OCI-M2 (cell line): Measurements from ENCODE around the gene MEGF9.
"Not testable (repeated sequence)": the region's sequence is repeated elsewhere in the genome, so short reads cannot be mapped to it uniquely, and the experiment has no call there.

ENCODE experiments used
- DNase-seq: peaks from one replicate; lab custom pipeline; 2025; ENCODE audit not compliant: unreplicated experiment; lab: John Stamatoyannopoulos, UW

MEGF9 gene

DNA sequence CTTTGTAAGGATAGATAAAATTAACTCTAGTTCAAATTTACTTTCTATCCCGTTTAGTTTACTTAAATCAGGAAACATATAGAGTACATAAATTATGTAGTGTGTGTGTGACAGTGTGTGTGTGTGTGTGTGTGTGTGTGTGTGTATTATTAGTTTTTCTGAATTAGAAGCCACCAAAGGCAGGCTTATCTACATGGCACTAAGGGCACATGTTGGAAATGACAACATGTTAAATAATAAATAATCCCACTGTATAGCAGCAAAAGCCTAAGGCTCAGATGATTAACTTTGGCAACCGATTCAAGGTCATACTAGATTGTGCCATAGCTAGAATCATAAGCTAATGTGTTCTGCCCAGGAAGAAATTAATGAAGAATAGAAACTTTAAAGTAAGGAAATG is 54.6 kb downstream of the MEGF9 start:
- DNase-seq: no peak

DNA sequence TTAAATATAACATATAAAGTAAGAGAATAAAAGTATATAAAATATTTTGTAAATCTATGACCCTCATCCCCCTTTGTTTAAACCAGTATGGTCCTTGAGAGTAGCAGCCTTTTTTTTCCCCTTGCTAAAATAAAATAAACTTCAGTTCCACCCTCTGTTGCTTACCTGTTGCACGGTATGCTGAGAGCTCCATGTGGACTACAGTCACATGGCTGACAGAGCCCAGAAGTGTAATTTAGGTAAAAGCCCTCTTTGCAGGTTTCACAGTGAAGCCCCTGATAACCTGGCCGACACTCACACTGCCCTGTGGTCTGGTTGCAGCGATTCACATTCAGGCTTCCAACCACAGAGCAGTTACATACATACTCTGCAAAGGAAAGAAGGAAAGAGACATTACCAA is 55.1 kb downstream of the MEGF9 start:
- no peak for DNase-seq

DNA sequence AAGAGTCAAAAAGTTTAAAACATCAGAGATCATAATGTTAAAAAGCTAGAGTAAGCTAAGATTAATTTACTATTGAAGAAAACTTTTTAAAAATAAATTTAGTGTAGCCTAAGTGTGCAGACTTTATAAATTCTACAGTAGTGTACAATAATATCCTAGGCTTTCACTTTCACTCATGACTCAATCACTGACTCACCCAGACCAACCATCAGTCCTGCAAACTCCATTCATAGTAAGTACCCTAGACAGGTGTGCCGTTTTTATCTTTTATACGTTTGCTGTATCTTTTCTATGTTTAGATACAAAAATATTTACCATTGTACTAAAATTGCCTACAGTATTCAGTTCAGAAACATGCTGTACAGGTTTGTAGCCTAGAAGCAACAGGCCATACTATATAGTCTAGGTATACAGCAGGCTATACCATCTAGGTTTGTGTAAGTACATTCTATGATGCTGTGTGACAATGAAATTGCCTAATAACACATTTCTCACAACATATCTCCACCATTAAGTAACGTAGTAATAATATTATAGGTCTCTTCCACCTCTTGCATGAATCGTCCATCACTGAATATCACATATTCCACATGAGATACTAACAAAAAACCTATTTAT is 59.2 kb downstream of the MEGF9 start:
- DNase-seq: no peak

DNA sequence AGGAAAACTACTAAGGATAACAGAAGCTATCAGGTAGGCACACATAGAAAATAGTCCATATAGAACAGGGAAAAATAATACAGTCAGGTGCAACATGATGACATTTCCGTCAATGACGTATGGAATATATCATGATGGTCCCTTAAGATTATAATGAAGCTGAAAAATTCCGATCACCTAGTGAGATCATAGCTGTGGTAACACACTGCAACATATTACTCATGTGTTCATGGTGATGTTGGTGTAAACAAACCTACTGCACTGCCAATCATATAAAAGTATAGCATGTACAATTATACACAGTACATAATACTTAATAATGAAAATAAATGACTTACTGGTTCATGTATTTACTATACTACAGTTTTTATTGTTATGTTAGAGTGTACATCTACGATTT is 60.0 kb downstream of the MEGF9 start:
- no peak for DNase-seq

DNA sequence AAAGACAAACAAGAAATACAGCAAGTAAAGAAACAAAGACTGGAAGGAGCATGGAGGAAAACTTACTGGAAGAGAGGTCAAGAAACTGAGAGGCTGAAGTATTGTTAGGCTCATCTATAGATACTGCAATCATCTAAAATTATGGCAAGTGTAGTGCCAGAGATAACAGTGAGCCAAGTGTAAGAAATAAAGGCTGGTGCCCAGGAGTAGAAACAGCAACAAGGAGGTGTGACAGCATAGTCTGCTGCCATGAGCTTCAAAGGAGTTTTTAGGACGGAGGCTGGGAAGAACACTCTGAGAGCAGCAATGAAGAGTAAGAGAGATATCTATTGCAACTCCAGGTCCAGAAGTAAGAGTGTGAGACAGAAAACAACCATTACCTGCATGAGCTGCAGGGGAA is 60.5 kb downstream of the MEGF9 start:
- no peak for DNase-seq

DNA sequence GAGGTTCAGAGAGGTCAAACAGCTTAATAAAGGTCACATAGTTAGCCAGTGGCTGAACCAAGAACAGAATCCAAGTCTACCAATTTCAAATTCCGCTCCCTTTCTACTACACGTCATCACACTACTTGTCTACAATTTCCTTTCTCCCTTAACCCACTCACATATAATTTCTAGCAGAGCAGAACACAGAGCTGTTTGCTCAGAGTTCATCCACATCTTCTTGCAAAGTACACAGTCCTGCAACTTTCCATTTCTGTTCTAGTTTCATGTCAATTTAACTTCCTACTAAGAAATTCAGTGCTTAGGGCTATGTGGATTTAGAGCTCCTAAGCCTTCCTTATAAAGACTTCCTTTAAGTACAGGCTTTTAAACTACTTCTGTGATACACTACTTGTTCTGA is 61.3 kb downstream of the MEGF9 start:
- no peak for DNase-seq

DNA sequence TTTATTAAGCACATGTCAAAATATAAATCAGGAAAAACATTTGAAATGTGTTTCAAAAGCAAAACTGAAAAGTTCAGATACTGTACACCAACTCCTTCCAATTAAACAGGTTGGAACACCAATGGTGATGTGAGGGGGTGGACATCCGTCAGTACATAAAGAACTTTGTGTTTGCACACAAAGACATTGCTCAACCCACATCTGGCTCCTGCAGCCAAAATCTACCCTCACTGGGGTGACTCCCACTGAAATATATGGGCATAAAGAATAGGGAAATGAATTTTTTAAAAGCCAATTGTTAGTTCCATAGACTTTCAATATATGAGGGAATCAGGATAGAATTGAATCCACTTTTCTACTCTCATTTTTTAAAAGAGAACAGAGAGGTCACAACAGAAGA is 63.9 kb downstream of the MEGF9 start:
- no peak for DNase-seq

DNA sequence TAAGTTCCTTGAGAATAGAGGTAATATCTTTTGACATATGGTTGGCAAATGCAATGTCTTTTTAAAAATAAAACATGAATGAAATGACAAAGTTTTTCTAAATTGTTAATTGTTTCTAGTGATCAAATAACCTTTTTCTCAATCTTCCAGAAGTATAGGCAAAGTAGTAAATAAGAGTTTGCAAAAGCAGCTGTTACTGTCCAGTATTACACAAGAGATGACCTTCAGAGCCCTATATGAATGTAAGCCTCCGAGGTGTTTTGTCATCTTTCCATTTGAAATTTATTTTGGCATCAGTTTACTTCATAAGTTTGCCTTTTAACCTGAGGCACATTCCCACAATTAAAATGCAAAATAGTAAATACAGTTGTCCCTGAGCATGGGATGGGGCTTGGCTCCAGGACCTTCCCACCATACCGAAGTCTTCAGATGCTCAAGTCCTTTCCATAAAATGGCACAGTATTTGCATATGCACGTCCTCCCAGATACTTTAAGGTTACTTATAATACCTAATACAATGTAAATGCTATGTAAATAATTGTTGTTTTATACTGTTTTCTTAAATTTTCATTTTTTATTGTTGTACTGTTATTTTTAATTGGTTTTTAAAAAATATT is 65.6 kb downstream of the MEGF9 start:
- no peak for DNase-seq

DNA sequence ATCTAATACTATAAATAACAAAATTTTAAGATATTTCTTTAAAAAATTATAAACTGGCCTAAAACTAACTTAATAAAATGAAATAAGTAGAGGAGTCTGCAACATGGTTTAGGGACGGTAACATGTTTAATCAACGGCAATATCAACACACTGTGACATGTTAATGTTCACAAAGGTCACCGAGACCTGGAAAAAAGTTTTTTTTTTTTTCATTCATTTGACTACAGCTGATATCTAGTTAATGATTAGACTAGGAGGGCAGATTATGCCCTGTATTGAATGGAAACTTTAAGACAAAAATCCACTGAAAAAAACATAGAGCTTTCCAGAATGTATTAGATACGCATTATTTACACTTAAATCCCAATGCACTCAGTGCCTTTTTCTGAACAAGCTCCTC is 67.3 kb downstream of the MEGF9 start:
- no peak for DNase-seq

DNA sequence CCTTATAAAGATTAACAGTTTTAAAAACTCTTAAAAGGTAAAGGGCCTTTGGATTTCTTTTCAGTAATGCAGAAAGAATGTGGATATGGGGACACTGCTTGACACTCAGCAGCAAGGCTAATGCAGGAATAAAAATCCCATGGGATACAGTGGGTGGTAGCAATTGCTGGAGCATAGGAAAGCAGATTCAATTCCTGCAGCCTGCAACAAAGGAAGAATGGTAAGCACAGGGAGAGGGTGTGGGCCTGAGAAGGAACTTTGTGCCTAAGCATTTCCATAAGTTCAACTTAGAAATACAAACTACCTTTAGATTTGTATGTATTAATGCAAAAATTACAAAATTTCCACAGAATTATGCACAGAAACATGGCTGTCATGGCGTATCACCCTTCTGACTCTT is 68.5 kb downstream of the MEGF9 start:
- DNase-seq: no peak

DNA sequence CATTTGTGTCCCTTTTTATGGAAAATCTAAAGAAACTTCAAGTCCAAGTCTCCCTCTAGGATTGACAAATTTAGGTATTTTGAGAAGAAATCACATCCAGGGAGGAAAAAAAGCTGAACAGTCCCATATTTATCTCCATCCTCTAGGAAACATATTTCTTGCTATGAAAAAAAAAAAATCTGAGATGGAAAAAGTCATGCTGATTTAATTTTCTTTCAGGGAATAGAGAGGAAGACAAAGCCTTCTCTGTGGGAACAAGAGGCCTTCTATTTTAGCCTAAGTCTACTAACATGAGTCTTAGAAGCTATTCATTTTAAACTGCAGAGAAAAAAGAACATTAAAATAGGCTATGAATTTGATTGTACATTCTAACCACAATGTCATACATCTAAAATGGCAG is 71.2 kb downstream of the MEGF9 start:
- no peak for DNase-seq

DNA sequence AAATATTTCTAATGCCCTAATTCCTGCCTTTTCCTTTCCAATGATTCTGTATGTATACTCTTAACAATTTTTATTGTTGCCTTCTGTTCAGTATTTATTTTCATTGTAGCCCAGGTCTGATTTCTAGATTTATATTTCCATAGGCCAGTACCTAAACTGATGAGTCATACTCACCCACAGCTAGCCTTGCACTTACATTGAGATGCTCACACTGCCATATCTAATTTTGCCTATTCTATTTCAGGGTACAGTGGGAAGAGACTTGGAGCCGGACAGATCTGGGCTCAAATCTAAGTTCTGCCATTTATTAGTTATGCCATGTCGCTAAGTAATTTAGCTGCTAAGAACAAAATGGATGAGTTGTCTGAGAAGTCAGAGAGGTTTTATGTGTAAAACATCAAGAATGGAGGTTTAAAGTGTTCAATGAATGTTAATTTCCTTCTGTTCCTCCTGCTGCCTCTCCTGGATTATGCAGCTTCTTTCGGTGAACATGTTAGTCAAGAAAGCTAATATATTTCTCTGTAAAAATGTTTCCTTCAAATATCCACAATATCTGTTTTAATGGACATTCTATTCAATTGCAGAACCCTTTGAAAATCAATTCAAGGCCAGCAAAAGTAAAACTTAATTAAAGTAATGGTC is 72.0 kb downstream of the MEGF9 start:
- DNase-seq: no peak

DNA sequence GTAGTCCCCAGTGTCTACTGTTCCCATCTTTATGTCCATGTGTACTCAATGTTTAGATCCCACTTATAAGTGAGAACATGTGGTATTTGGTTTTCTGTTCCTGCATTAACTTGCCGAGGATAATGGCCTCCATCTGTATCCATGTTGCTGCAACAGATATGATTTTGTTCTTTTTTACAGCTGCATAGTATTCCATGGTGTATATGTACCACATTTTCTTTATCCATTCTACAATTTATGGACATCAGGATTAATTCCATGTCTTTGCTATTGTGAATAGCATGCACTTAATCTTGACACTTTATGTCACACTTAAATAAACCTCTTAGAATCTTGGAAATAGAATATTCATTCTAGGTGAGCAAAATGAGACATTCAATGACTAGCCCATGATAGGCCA is 73.4 kb downstream of the MEGF9 start:
- not testable (repeated sequence) for DNase-seq

DNA sequence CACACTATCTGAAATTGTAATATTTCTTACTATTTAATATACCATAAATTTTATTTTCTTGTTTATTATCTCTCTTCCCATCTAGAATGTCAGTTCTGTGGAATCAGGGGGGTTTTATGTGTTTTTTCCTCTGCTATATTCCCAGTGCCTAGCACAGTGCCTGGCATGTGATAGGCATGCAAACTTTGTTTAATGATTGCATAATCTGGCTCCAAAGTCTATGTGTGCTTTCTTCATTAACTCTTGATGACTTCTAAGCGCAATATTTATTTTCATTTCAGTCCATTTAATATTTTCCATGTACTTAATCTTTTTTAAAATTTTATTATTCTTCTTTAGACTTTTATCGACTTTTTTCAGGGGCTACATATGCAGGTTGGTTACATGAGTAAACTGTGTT is 73.9 kb downstream of the MEGF9 start:
- DNase-seq: no peak

DNA sequence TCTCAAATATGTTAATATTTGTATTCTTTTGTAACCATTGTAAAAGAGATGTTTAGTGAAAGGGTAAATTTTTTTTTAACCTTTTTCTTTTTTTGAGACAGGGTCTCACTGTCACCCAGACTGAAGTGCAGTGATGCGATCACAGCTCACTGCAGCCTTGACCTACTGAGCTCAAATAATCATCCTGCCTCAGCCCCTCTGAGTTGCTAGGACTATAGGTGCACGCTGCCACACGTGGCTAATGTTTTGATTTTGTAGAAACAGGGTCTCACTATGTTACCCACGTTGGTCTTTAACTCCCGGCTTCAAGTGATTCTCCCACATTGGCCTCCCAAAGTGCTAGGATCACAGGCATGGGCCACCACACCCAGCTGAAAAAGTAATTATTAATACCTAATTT is 76.4 kb downstream of the MEGF9 start:
- DNase-seq: no peak

DNA sequence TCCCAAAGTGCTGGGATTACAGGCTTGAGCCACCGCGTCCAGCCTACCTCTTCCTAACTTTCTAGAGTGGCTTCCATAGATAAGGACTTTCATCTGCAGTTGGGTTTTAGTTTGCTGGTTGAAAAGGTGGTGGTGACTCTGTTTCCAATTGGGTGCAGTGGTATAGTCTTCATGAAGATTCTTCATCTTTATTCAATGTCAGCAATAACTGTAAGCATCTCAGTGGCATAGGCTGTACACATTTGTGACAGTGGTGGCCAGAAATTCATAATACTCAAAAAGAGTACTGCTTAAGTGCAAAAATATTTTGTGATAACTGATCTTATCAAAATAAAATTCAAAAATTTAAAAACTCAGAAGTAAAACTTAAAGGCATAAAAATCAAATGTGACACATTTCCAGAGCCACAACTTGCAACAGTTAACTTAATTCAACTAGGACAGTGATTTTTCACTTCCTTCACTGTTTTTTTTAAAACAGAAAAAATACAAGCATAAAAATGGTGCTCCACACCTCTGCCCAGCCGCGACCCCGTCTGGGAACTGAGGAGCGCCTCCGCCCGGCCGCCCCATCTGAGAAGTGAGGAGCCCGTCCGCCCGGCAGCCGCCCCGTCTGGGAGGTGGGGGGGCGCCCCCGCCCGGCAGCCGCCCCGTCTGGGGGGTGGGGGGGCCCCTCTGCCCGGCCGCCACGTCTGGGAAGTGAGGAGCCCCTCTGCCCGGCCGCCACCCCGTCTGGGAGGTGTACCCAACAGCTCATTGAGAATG is 77.9 kb downstream of the MEGF9 start:
- DNase-seq: no peak

DNA sequence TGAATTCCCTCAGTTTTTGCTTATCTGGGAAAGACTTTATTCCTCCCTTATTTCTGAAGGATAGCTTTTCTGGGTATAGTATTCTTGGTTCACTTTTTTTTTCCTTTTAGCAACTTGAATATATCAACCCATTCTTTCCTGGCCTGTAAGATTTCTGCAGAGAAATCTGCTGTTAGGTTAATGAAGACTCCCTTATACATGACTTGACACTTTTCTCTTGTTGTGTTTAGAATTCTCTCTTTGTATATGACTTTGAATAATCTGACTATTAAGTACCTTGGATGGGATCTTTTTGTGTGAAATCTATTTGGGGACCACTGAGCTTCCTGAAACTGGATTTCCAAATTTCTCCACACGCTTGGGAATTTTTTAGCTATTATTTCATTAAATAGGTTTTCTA is 79.3 kb downstream of the MEGF9 start:
- DNase-seq: no peak

DNA sequence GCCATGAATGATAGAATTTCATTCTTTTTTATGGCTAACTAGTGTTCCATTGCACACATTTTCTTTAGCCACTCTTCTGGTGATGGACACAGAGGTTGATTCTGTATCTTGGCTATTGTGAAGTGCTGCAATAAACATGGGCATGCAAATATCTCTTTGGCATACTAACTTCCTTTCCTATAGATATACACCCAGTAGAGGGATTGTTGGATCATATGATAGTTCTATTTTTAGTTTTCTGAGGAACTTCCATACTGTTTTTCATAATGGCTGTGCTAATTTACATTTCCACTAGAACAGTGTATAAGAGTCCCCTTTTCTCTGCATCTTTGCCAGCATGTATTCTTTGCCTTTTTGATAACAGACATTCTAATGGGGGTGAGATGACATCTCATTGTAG is 83.9 kb downstream of the MEGF9 start:
- DNase-seq: no peak

DNA sequence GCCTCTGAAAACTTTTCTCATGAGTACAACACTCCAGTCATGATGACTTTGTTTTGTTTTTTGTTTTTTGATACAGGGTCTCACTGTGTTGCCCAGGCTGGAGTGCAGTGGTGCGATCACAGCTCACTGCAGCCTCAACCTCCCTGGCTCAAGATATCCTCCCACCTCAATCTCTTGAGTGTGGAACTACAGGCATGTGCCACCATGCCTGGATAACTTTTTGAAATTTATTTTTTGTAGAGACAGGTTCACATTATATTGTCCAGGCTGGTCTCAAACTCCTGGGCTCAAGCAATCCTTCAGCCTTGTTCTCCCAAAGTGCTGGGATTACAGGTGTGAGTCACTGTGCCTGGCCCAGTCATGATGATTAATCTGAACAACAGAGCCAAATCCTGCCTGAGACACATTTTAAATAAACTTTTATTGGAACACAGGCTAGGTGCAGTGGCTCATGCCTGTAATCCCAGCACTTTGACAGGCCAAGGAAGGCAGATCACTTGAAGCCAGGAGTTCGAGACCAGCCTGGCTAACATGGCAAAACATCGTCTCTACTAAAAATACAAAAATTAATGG is 85.3 kb downstream of the MEGF9 start:
- DNase-seq: not testable (repeated sequence)

DNA sequence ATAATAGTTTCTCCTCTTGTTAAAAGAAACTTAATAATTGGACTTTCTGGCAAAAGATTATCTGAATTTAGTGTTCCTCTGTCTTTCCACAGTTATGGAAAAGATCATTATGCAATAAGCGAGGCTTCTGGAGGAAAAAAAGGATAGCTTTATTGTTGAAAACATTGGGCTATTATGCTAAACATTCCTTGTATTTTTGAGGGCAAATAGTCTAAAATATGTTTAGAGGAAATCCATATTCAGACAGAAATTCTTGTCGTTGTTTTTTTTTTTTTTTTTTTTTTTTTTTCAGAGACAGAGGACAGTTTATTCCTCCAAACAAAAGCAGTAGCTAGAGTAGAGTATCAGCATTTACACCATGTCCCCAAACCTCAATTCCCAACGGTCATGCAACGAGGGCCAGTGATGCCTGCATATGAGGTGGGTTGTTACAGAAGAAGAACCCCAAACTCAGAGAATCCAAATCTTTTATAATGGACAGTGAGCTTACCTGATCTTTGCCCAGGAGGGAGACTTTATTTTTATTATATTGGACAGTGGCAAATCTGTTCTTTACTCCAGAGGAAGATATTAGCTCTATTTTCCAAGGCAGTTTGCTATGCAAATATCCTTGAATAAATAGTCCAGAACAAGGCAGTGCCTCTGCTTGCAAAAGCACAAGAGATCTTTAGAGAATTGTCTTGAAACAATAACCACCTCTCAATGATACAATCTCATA is 85.9 kb downstream of the MEGF9 start:
- no peak for DNase-seq

DNA sequence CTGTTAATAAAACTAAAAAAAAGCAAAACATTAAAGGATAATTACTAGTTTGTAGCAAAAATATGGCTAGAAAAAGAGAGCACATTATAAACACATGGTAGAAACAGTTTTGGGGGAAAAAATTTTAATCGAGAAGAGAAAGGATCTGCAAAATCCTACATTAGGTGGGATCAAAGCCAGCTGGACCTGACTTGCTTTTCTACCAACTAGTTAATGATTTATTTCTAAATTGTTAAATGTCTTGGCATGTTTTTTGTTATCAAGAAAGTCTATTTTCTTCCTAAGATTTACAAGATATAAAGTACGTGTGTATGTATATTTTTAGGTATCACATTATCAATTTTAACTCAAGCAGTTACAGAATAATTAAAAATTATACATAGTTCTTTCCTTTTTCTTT is 87.2 kb downstream of the MEGF9 start:
- DNase-seq: no peak
